ENCODE measurements around the gene B4GALT2. TPM values are rescaled to one million over a fixed set of nuclear protein-coding genes. Genes with fewer than 3 reads are reported as not detected.

B4GALT2 gene
- total and polyA plus RNA-seq, 10 of the 15 experiments (the other 5 are each of a cell fraction or from before 2014, with no cell fraction given), result 0.98 to 61.0 (median 23.4) TPM

DNA sequence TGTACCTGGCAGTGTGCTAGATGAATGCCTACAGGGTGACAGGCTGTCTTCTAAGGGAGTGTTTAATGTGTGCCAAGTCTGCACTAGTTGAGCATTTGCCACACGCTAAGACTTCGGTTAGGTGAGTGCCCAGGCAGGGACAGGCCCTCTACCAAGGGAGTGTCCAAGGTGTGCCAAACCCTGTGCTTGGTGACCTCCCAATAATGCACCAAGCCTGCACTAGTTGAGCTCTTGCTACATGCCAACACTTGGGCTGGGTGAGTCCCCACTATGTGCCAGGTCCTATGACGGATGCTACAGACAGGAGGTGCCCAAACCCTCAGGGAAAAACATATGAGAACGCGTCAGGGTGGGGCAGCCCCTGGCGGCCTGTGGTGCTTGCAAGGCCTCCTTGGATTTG is 41.5 kb downstream of the B4GALT2 start:
- no peak overlapping the region for H3K27ac ChIP-seq (ENCODE audit: control insufficient read depth, insufficient read depth)
- FAIRE-seq (no peak), DNase-seq (ENCODE audit: low read depth, low spot score) (no peak), ATAC-seq (no peak)
- no peaks in the 10 kb centered on the region for H3K36me3 ChIP-seq (ENCODE audit: control insufficient read depth in 2 of 2, insufficient read depth in 2 of 2, low read length in 1 of 2)
- CTCF ChIA-PET, result interaction anchor here (1.6 to 2.9 kb wide), 2 partner anchors 15 to 28 kb away, joined by 5 to 9 read pairs; no protein-coding TSS in a partner anchor
- in situ Hi-C loops (cut with MboI) (no loop called here), intact Hi-C loops (cut with micrococcal nuclease; ENCODE audit: unreplicated experiment) (no loop called here)
- H2AFZ ChIP-seq (ENCODE audit: control insufficient read depth, low read depth, low read length), result no peak overlapping the region
- H3K79me2 ChIP-seq (ENCODE audit: control insufficient read depth, insufficient read depth, low read length), result no peaks in the 10 kb centered on the region
- no peaks in the 10 kb centered on the region for H3K27me3 ChIP-seq (replicated peaks in 1 of 2; ENCODE audit: control insufficient read depth in 2 of 2, insufficient read depth in 2 of 2, low read length in 1 of 2)
- no peaks in the 10 kb centered on the region for H3K9me3 ChIP-seq (replicated peaks; ENCODE audit: control insufficient read depth, insufficient read depth, low read length)
- no TSS peak for BruUV-seq (replicated peaks)
- H3K4me3 ChIP-seq, result no peak overlapping the region
- WGBS (ENCODE audit: insufficient coverage, insufficient replicate concordance, low lambda C conversion rate, missing lambda C conversion rate), result 80% methylated on average over 6 of the region's 6 CpGs
- H3K4me1 ChIP-seq (ENCODE audit: control insufficient read depth, insufficient read depth, low read length), result no peaks in the 10 kb centered on the region
- no peaks in the 10 kb centered on the region for H4K20me1 ChIP-seq (ENCODE audit: control insufficient read depth, insufficient read depth)
- TF ChIP-seq, protein P1, sequence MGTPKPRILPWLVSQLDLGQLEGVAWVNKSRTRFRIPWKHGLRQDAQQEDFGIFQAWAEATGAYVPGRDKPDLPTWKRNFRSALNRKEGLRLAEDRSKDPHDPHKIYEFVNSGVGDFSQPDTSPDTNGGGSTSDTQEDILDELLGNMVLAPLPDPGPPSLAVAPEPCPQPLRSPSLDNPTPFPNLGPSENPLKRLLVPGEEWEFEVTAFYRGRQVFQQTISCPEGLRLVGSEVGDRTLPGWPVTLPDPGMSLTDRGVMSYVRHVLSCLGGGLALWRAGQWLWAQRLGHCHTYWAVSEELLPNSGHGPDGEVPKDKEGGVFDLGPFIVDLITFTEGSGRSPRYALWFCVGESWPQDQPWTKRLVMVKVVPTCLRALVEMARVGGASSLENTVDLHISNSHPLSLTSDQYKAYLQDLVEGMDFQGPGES (IDR thresholded peaks at IDR 0.05), result no peak
- TF ChIP-seq, protein P2, sequence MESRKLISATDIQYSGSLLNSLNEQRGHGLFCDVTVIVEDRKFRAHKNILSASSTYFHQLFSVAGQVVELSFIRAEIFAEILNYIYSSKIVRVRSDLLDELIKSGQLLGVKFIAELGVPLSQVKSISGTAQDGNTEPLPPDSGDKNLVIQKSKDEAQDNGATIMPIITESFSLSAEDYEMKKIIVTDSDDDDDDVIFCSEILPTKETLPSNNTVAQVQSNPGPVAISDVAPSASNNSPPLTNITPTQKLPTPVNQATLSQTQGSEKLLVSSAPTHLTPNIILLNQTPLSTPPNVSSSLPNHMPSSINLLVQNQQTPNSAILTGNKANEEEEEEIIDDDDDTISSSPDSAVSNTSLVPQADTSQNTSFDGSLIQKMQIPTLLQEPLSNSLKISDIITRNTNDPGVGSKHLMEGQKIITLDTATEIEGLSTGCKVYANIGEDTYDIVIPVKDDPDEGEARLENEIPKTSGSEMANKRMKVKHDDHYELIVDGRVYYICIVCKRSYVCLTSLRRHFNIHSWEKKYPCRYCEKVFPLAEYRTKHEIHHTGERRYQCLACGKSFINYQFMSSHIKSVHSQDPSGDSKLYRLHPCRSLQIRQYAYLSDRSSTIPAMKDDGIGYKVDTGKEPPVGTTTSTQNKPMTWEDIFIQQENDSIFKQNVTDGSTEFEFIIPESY (IDR thresholded peaks at IDR 0.05), result no peak
- TF ChIP-seq CEBPB (IDR thresholded peaks at IDR 0.05; ENCODE audit: borderline replicate concordance in 1 of 2, low read depth in 2 of 2, low read length in 2 of 2), result no peak
- no peak for TF ChIP-seq ZNF24 (IDR thresholded peaks at IDR 0.05)
- no peak for TF ChIP-seq SUPT20H (IDR thresholded peaks at IDR 0.05; ENCODE audit: borderline replicate concordance, control insufficient read depth, low read depth, low read length)
- no peak for TF ChIP-seq WRNIP1 (IDR thresholded peaks at IDR 0.05; ENCODE audit: borderline replicate concordance, low read depth, low read length)
- TF ChIP-seq SUZ12 (IDR thresholded peaks at IDR 0.05; ENCODE audit: unreplicated experiment), result no peak
- TF ChIP-seq IRF4 (IDR thresholded peaks at IDR 0.05; ENCODE audit: low read depth, low read length), result no peak
- no peak for TF ChIP-seq EED (IDR thresholded peaks at IDR 0.05; ENCODE audit: low read depth)
- no peak for TF ChIP-seq ATF7 (IDR thresholded peaks at IDR 0.05; ENCODE audit: low read depth)
- SMC1A ChIA-PET (ENCODE audit: uncharacterized antibody, unreplicated experiment), result no interaction called here
- POLR2A ChIA-PET, result no interaction called here
- H3K4me2 ChIP-seq (ENCODE audit: control insufficient read depth, insufficient read depth), result no peak overlapping the region
- RAD21 ChIA-PET (ENCODE audit: unreplicated experiment), result no interaction called here
- H3K9ac ChIP-seq (ENCODE audit: control insufficient read depth, insufficient read depth, low read length), result no peak overlapping the region

Measured in GM12878 (cell line).